IMR-90 (cell line): Measurements from ENCODE around the gene MAPKAP1. TPM values are rescaled to one million over a fixed set of nuclear protein-coding genes. Genes with fewer than 3 reads are reported as not detected.

Experiments
- ATAC-seq: fragments of 200-7000 bp; cut with Tn5 transposase; 2 replicates; pipeline ENCODE4 v1.9.1; 2020; ENCODE audit warnings: low read depth, mild to moderate bottlenecking, moderate library complexity
- BruUV-seq: library from RNA; stranded (reverse); fragments of 400-500 nt; replicated peaks from 2 replicates; lab custom pipeline; 2021; lab: Mats Ljungman, UMichigan
- CTCF ChIA-PET: fragments of 300-600 bp; formaldehyde crosslinking; extraction: SDS; loops from one replicate; lab custom pipeline; 2021; ENCODE audit warnings: antibody characterized with exemption; lab: Yijun Ruan, JAX
- POLR2A ChIA-PET: fragments of 300-600 bp; sonication (Branson Sonifier 250); formaldehyde crosslinking; loops from one replicate; lab custom pipeline; 2022; ENCODE audit warnings: antibody characterized with exemption; ENCODE audit not compliant: unreplicated experiment; lab: Charles Lee
- DNase-seq: peaks from one replicate; pipeline ENCODE4 v3.0.0; 2013
- H2AFZ ChIP-seq: replicated peaks from 2 replicates; pipeline ENCODE3; 2013; ENCODE audit warnings: low read length, mild to moderate bottlenecking; ENCODE audit not compliant: poor library complexity
- H2AK5ac ChIP-seq: 2 replicates; pipeline ENCODE4 v1.6.1; 2013; ENCODE audit warnings: low read depth, low read length, inconsistent platforms
- H2AK9ac ChIP-seq: replicated peaks from 2 replicates; pipeline ENCODE3; 2013; ENCODE audit warnings: mild to moderate bottlenecking, low read depth, low read length, moderate library complexity; ENCODE audit not compliant: poor library complexity
- H2BK120ac ChIP-seq: 2 replicates; pipeline ENCODE4 v1.6.1; 2013; ENCODE audit warnings: low read depth, low read length, inconsistent platforms
- H2BK15ac ChIP-seq: 3 replicates; pipeline ENCODE4 v1.6.1; 2013; ENCODE audit warnings: low read depth, low read length, inconsistent platforms
- H2BK20ac ChIP-seq: 2 replicates; pipeline ENCODE4 v1.6.1; 2013; ENCODE audit warnings: low read depth, mild to moderate bottlenecking, inconsistent platforms, low read length, moderate library complexity
- H2BK5ac ChIP-seq: 2 replicates; pipeline ENCODE4 v1.6.1; 2013; ENCODE audit warnings: mild to moderate bottlenecking, low read depth, low read length, inconsistent platforms; ENCODE audit not compliant: poor library complexity, severe bottlenecking
- H3K14ac ChIP-seq: replicated peaks from 2 replicates; pipeline ENCODE4 v1.6.1; 2013; ENCODE audit warnings: low read depth, low read length, inconsistent platforms
- H3K18ac ChIP-seq: 2 replicates; pipeline ENCODE4 v1.6.1; 2013; ENCODE audit warnings: low read depth, low read length, control low read depth
- H3K23ac ChIP-seq: 2 replicates; pipeline ENCODE4 v1.6.1; 2013; ENCODE audit warnings: low read depth, low read length, inconsistent platforms
- H3K27ac ChIP-seq: 2 replicates; pipeline ENCODE4 v1.5.1; 2013; ENCODE audit warnings: mild to moderate bottlenecking, control low read depth, low read length; ENCODE audit not compliant: insufficient read depth
- H3K27me3 ChIP-seq: 2 replicates; pipeline ENCODE4 v1.6.1; 2013; ENCODE audit warnings: low read length; ENCODE audit not compliant: control insufficient read depth, insufficient read depth
- H3K36me3 ChIP-seq: 2 replicates; pipeline ENCODE4 v1.6.1; 2013; ENCODE audit warnings: low read length, mixed read lengths; ENCODE audit not compliant: control insufficient read depth, insufficient read depth
- H3K4ac ChIP-seq: 2 replicates; pipeline ENCODE4 v1.6.1; 2013; ENCODE audit warnings: low read depth, low read length, inconsistent platforms
- H3K4me1 ChIP-seq: 2 replicates; pipeline ENCODE4 v1.6.1; 2013; ENCODE audit warnings: low read length, mixed read lengths; ENCODE audit not compliant: control insufficient read depth, insufficient read depth
- H3K4me2 ChIP-seq: 2 replicates; pipeline ENCODE4 v1.6.1; 2013; ENCODE audit warnings: low read depth, mild to moderate bottlenecking, control low read depth, low read length, moderate library complexity
- H3K4me3 ChIP-seq: 2 replicates; pipeline ENCODE4 v1.5.1; 2013; ENCODE audit warnings: low read depth, mild to moderate bottlenecking, control low read depth, low read length, moderate library complexity; ENCODE audit not compliant: insufficient read depth
- H3K56ac ChIP-seq: 2 replicates; pipeline ENCODE4 v1.6.1; 2013; ENCODE audit warnings: low read length, inconsistent platforms; ENCODE audit not compliant: insufficient read depth; ENCODE audit errors: extremely low read depth
- H3K79me1 ChIP-seq, 2 experiments: 2 replicates each; pipeline ENCODE4 v1.6.1; 2013; ENCODE audit warnings: low read length in 2 of 2, inconsistent platforms in 1 of 2, low read depth in 1 of 2
- H3K9ac ChIP-seq: 2 replicates; pipeline ENCODE4 v1.6.1; 2013; ENCODE audit warnings: low read depth, low read length, control low read depth
- H3K9me1 ChIP-seq: 2 replicates; pipeline ENCODE4 v1.6.1; 2013; ENCODE audit warnings: low read length, inconsistent platforms; ENCODE audit not compliant: insufficient read depth
- H3K9me3 ChIP-seq: 2 replicates; pipeline ENCODE4 v1.6.1; 2013; ENCODE audit warnings: low read length; ENCODE audit not compliant: control insufficient read depth, insufficient read depth
- H4K20me1 ChIP-seq: 2 replicates; pipeline ENCODE4 v1.6.1; 2013; ENCODE audit warnings: low read length, inconsistent platforms; ENCODE audit not compliant: insufficient read depth
- H4K5ac ChIP-seq: 2 replicates; pipeline ENCODE4 v1.6.1; 2013; ENCODE audit warnings: mild to moderate bottlenecking, low read depth, low read length, control low read depth
- H4K8ac ChIP-seq, 2 experiments: 2 replicates each; pipeline ENCODE4 v1.6.1; 2013; ENCODE audit warnings: low read depth in 2 of 2, low read length in 2 of 2, control low read depth in 1 of 2, inconsistent platforms in 1 of 2
- H4K91ac ChIP-seq: 2 replicates; pipeline ENCODE4 v1.6.1; 2013; ENCODE audit warnings: low read depth, low read length, inconsistent platforms; ENCODE audit not compliant: insufficient read depth
- CHD1 ChIP-seq: IDR thresholded peaks from 2 replicates; pipeline ENCODE4 v1.6.1; 2012; ENCODE audit warnings: low read depth, low read length, improper control_type of control experiment
- WGBS, 2 experiments: methylation state at CpG; one replicate each; pipeline versions ENCODE4 v1.1.5 to v1.1.7; 2013; ENCODE audit warnings: missing lambda C conversion rate in 2 of 2; ENCODE audit not compliant: insufficient read length in 1 of 2; ENCODE audit errors: extremely low coverage in 2 of 2; 5-methylcytosine and 5-hydroxymethylcytosine counted together
- dilution Hi-C: fragments of 300-500 bp; cut with HindIII; formaldehyde crosslinking; loops from one replicate; pipeline ENCODE4 v1.14.3; 2018; ENCODE audit warnings: low sequenced_read_pairs; ENCODE audit not compliant: unreplicated experiment
- in situ Hi-C: fragments of 300-500 bp; cut with MboI; formaldehyde crosslinking; loops from 3 replicates; pipeline ENCODE4 v1.14.3; 2019; ENCODE audit warnings: low sequenced_read_pairs, inconsistent platforms, mixed read lengths
- intact Hi-C: fragments of 100-400 bp; cut with micrococcal nuclease; formaldehyde crosslinking; loops from 2 replicates; pipeline ENCODE4 v1.10.0; 2022
- polyA plus RNA-seq, 3 experiments: library from polyadenylated mRNA; depleted of rRNA; stranded (reverse); fragments of >200 nt; gene quantifications; 2 replicates each; pipeline ENCODE4 v1.2.3, GENCODE V29; 2012; ENCODE audit warnings: low replicate concordance in 1 of 3
- total RNA-seq: library from RNA; depleted of rRNA; stranded (reverse); fragments of >200 nt; gene quantifications from 2 replicates; pipeline ENCODE4 v1.2.3, GENCODE V29; 2012

MAPKAP1 gene
- total and polyA plus RNA-seq, 2 of the 4 experiments (the other 2 are of a cell fraction) = 87.2 to 158 TPM

- Histone ChIP-seq H3K9me3 (no peaks in the 10 kb centered on the region), H3K23ac (no peak overlapping the region), H3K18ac (no peak overlapping the region), H2BK5ac (no peak overlapping the region), H4K8ac (no peak overlapping the region), H2AFZ (no peak overlapping the region), H2BK20ac (no peak overlapping the region), H3K4me3 (no peak overlapping the region), H3K4ac (no peak overlapping the region), H2BK120ac (no peak overlapping the region), H2AK5ac (no peak overlapping the region), H4K5ac (no peak overlapping the region), H3K14ac (no peak overlapping the region), H3K9me1 (no peaks in the 10 kb centered on the region), H4K91ac (no peak overlapping the region), H3K4me1 (no peaks in the 10 kb centered on the region), H2BK15ac (no peak overlapping the region), H3K79me1 (0 out of 4 replicates have a peak, but pooled peaks cover 0 to 3% of the 10 kb centered on the region in 2 experiments), H3K36me3 (peaks cover 13% of the 10 kb centered on the region), H3K56ac (no peak overlapping the region), H3K27me3 (no peaks in the 10 kb centered on the region), H2AK9ac (no peak overlapping the region), H4K20me1 (no peaks in the 10 kb centered on the region), H3K27ac (no peak overlapping the region), H3K4me2 (no peak overlapping the region), H3K9ac (no peak overlapping the region)
- ATAC-seq (no peak), DNase-seq (no peak)
- intact Hi-C loops (no loop called here), dilution Hi-C loops (no loop called here), in situ Hi-C loops (no loop called here)
- BruUV-seq = no TSS peak
- no peak for TF ChIP-seq CHD1
- ChIA-PET POLR2A (no interaction called here), CTCF (no interaction called here)
- no CpG with 5 or more reads among the region's 5 CpGs for WGBS, 2 experiments
Observed at GRCh38 chr9:125442452-125442851, 264.6 kb downstream of the MAPKAP1 start.
